IPS DF 6.9 (cell line): ENCODE data around the gene BAG5.
"Not testable (repeated sequence)": the region's sequence is repeated elsewhere in the genome, so short reads cannot be mapped to it uniquely, and the experiment has no call there.

Experiments used
- DNase-seq: peaks from one replicate; pipeline ENCODE4 v3.0.0-alpha.2; 2013; ENCODE audit warnings: low read depth, low spot score
- H3K27ac ChIP-seq: one replicate; pipeline ENCODE4 v1.5.1; 2013; ENCODE audit warnings: low read length, control low read depth
- H3K27me3 ChIP-seq: 2 replicates; pipeline ENCODE4 v1.6.1; 2013; ENCODE audit warnings: mild to moderate bottlenecking, low read length; ENCODE audit not compliant: control insufficient read depth, insufficient read depth
- H3K36me3 ChIP-seq: 2 replicates; pipeline ENCODE4 v1.6.1; 2013; ENCODE audit warnings: low read length; ENCODE audit not compliant: control insufficient read depth, insufficient read depth
- H3K4me1 ChIP-seq: 2 replicates; pipeline ENCODE4 v1.6.1; 2013; ENCODE audit warnings: low read length; ENCODE audit not compliant: control insufficient read depth, insufficient read depth
- H3K4me3 ChIP-seq: 2 replicates; pipeline ENCODE4 v1.5.1; 2013; ENCODE audit warnings: mild to moderate bottlenecking, low read length
- H3K9me3 ChIP-seq: 2 replicates; pipeline ENCODE4 v1.6.1; 2013; ENCODE audit warnings: low read length, inconsistent platforms; ENCODE audit not compliant: control insufficient read depth, insufficient read depth
- WGBS: extraction: QIAGEN DNeasy Blood & Tissue Kit; methylation state at CpG from one replicate; pipeline ENCODE4 v1.1.7; 2013; ENCODE audit warnings: mixed read lengths, missing lambda C conversion rate; ENCODE audit not compliant: insufficient read length, insufficient coverage; 5-methylcytosine and 5-hydroxymethylcytosine counted together

BAG5 gene

DNA sequence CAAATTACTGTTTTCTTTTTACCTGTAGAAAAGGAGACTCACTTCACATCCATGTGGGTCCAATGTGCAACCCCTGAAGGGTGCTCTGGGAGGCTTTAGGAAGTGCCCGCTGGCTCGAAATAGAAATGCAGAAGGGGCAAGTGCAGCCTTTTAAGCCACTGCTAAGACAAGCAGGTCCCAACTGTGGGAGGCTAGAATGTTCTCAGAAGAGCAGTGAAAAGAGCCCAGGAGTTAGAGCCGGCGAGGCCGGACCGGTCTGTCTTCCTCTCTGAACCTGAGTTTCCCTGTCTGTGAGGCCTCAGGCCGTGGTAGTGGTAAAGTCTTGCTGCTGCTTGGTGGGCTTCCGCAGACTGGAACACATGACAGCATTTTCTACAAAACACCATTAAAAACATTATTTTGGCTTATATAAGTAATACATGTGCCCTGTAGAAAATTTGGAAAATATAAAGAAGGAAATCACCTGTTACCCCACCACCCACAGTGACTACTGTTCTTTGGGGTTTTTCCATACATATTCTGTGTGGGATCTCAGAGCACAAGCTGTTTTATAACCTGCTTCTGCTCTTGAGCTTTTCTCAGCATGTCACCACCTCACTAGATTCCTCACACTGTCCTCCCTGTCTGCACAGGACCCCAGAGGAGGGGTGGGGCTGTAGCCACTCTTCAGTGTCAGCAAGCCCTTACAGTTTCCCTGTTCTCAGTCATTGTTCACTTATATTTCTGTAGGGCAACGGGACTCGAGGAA is 45.9 kb downstream of the BAG5 start:
- H3K27me3 ChIP-seq = no peaks in the 10 kb centered on the region
- H3K4me3 ChIP-seq = no peak overlapping the region
- peaks cover 20% of the 10 kb centered on the region for H3K36me3 ChIP-seq
- H3K4me1 ChIP-seq = peaks cover 12% of the 10 kb centered on the region; the same call in 1 of the 2 replicates
- DNase-seq = no peak
- WGBS = no CpG with 5 or more reads among the region's 10 CpGs
- no peak overlapping the region for H3K27ac ChIP-seq
- no peaks in the 10 kb centered on the region for H3K9me3 ChIP-seq

DNA sequence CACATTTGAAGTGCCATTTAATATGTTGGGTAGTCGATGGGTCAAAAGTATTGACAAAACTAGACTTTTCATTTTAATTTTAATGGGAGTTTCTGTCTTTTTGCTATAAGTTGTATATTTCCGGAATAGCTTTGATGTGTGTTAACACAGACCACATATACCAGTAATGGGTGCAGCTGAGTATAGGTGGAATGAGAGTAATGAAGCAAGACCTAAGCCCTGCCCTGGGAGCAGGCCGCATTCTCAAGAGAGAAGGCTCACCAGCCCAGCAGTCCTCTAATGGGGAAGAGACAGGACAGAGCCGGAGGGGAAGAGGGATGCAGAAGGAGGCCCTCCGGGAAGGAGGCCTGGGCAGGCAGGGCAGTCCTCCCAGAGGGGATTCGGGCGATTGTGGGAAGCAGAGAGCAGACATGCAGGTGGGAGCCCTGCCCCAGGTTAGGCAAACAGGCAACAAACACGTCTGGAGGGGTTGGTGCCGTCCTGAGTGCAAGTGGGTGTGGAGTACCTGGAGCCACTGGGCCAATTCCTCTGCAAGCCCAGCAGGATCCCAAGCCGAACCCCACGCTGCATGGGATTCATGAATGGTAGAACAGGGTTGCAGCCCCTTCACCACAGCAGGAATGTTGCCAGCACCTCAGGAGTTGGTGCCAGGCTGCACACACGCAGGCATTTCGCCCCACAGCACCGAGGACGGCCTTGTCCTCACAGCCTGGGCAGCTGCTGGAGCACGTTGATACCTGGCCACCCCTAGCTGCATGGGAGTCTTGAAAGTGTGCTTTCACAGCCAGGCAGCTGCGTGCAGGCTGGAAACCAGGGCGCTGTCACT is 47.6 kb downstream of the BAG5 start:
- no peak overlapping the region for H3K27ac ChIP-seq
- H3K9me3 ChIP-seq = no peaks in the 10 kb centered on the region
- no CpG with 5 or more reads among the region's 18 CpGs for WGBS
- H3K4me3 ChIP-seq = no peak overlapping the region
- peaks cover 7% of the 10 kb centered on the region; the same call in 1 of the 2 replicates for H3K4me1 ChIP-seq
- H3K27me3 ChIP-seq = no peaks in the 10 kb centered on the region
- DNase-seq = no peak
- peaks cover 11% of the 10 kb centered on the region for H3K36me3 ChIP-seq

DNA sequence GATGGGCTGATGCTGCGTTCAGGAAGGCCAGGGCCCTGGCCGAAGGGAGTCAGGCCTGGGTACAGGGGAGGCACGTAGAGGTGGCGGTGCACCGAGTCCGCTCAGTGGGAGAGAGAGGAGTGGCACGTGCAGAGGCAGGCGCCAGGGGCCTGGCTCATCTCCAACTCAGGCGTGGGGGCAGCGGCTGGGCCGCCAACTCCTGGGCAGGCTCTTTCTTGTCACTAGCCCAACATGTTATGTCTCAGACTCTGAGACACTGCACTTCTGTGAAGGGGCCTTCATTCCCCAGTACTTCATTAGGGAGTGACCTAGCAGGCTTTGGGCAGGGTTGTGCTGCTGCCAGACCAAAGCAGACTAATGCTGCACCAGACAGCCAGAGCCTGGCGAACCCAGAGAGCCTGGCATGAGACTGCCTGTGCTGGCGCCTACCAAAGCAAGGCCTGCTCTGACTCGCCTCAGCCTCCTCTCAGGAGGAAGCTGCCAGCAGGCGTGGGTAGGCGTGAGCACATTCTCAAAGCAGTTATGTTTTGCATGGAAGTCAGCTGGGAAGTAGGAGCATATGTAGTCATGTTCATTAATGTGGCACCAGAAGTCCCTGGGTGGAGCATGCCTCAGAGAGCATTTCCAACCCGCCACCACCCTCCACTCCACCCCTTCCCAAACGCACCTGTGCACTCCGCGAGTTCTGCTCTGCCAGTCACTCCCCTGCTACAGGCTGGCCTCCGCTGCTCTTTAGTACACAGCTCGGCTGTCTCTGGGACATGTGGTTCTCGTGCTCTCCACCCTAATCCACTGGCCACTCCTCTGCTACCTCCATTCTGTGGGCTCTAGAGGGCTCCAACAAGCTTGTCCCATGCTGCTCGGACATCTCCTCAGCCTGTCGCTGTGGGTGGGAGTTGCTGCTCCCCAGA is 49.5 kb downstream of the BAG5 start:
- peaks cover 5% of the 10 kb centered on the region; the same call in 1 of the 2 replicates for H3K36me3 ChIP-seq
- no CpG with 5 or more reads among the region's 25 CpGs for WGBS
- H3K4me3 ChIP-seq = no peak overlapping the region
- no peak overlapping the region for H3K27ac ChIP-seq
- DNase-seq = no peak
- H3K4me1 ChIP-seq = peaks cover 2% of the 10 kb centered on the region; the same call in 1 of the 2 replicates
- H3K9me3 ChIP-seq = no peaks in the 10 kb centered on the region
- no peaks in the 10 kb centered on the region for H3K27me3 ChIP-seq

DNA sequence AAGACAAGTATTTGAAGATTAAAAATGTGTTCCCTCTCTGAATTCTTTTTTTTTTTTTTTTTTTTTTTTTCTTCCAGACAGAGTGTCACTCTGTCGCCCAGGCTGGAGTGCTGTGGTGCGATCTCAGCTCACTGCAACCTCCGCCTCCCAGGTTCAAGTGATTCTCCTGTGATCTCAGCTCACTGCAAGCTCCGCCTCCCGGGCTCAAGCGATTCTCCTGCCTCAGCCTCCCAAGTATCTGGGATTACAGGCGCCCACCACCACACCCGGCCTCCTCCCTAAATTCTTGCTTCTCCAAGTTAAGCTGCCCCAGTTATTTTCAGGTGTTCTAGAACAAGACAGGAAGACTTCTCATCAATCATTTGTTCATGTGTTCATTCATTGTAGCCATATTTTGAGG is 50.3 kb downstream of the BAG5 start:
- H3K9me3 ChIP-seq, H3K27ac ChIP-seq, DNase-seq, H3K4me3 ChIP-seq, H3K36me3 ChIP-seq, H3K4me1 ChIP-seq, H3K27me3 ChIP-seq: not testable (repeated sequence)
- whole genome bisulfite sequencing = no CpG with 5 or more reads among the region's 8 CpGs

GRCh38 chr14:103510724-103511693 is 51.4 kb downstream of the BAG5 start:
- no peak for DNase-seq
- WGBS = no CpG with 5 or more reads among the region's 26 CpGs
- no peaks in the 10 kb centered on the region for H3K27me3 ChIP-seq
- H3K9me3 ChIP-seq = no peaks in the 10 kb centered on the region
- H3K4me1 ChIP-seq = no peaks in the 10 kb centered on the region
- H3K36me3 ChIP-seq = peaks cover 5% of the 10 kb centered on the region; the same call in 1 of the 2 replicates
- H3K27ac ChIP-seq = no peak overlapping the region
- H3K4me3 ChIP-seq = no peak overlapping the region

DNA sequence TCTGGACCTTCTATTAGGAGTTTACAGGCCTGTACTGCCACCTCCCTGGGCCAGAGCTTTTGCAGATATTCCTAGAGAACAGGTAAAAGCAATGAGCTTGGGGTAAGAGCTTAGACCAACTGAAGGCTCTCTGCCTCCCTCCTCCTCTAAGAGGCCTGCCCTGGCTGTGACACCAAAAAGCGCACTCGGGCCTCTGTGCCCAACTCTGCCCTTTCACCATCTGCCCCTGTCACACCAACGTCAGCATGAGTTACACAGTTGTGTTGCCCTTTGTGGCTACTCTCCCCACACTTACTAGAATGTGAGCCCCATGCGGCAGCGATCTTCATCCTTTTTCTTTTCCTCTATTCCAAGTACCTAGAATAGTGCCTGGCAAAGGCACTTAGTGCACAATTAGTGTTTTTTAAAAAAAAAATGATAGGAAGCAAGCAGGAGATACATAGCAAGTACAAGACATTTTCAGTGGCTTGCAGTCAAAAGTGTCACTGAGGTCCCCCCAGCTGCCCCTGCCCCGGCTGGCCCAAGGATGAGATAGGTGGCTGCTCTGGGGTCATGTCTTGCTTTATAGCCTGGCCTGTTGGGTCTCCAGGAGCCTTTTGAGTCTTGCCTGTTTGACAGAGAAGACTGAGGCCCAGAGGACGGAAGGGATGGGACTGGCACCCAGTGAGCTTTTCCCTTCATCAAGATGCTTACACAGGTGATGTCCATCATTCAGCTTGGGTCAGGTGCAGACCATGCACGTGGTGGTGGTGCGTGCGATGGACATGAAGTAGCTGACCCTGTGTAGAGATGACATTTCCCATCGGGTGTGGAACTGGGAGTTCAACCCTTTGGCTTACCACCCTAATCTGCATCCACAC is 52.4 kb downstream of the BAG5 start:
- WGBS = no CpG with 5 or more reads among the region's 11 CpGs
- H3K4me1 ChIP-seq = no peaks in the 10 kb centered on the region
- peaks cover 5% of the 10 kb centered on the region; the same call in 1 of the 2 replicates for H3K36me3 ChIP-seq
- no peak overlapping the region for H3K27ac ChIP-seq
- H3K27me3 ChIP-seq = no peaks in the 10 kb centered on the region
- no peak for DNase-seq
- H3K4me3 ChIP-seq = no peak overlapping the region
- H3K9me3 ChIP-seq = no peaks in the 10 kb centered on the region

DNA sequence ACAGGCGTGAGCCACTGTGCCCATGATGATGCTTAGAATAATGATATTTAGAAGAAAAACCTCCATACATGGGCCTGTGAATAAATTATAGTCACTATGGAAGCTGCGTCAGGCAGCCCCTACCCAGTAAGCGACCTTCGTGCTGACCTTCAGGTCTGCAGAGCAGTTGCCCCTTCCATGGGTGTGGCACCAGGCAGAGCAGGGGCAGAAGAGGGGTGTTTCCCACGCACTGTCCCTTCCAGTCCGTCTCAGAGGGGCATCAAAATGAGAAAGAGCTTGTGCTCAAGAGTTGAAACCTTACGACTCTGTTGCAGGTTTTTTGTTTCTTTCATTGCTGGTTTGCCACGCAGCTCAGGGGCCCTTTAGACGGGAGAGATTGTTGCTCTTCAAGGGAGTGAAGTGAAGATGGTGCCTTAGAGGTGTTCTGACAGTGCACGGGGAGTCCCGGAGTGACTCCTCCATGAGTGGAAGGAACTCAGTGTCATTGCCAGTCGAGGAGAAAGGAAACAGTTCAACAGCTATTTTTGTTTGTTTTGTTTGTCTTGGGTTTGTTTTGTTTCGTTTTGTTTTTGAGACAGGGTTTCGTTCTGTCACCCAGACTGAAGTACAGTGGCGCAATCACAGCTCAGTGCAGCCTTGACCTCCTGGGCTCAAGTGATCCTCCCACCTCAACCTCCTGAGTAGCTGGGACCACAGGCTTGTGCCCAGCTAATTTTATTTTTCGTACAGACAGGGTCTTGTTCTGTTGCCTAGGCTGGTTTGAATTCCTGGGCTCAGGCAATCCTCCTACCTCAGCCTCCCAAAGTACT is 53.7 kb downstream of the BAG5 start:
- no peak overlapping the region for H3K27ac ChIP-seq
- H3K36me3 ChIP-seq = peaks cover 11% of the 10 kb centered on the region; the same call in 1 of the 2 replicates
- no peak for DNase-seq
- WGBS = no CpG with 5 or more reads among the region's 16 CpGs
- no peaks in the 10 kb centered on the region for H3K4me1 ChIP-seq
- no peaks in the 10 kb centered on the region for H3K27me3 ChIP-seq
- no peak overlapping the region for H3K4me3 ChIP-seq
- H3K9me3 ChIP-seq = no peaks in the 10 kb centered on the region

GRCh38 chr14:103507751-103508150 is 54.7 kb downstream of the BAG5 start:
- no peaks in the 10 kb centered on the region for H3K4me1 ChIP-seq
- H3K36me3 ChIP-seq = peaks cover 12% of the 10 kb centered on the region; the same call in 1 of the 2 replicates
- no peak overlapping the region for H3K4me3 ChIP-seq
- H3K27ac ChIP-seq = no peak overlapping the region
- no CpG with 5 or more reads among the region's 3 CpGs for WGBS
- H3K27me3 ChIP-seq = no peaks in the 10 kb centered on the region
- no peak for DNase-seq
- H3K9me3 ChIP-seq = no peaks in the 10 kb centered on the region
